ENCODE measurements around the gene ARHGAP26.

ARHGAP26 gene

DNA sequence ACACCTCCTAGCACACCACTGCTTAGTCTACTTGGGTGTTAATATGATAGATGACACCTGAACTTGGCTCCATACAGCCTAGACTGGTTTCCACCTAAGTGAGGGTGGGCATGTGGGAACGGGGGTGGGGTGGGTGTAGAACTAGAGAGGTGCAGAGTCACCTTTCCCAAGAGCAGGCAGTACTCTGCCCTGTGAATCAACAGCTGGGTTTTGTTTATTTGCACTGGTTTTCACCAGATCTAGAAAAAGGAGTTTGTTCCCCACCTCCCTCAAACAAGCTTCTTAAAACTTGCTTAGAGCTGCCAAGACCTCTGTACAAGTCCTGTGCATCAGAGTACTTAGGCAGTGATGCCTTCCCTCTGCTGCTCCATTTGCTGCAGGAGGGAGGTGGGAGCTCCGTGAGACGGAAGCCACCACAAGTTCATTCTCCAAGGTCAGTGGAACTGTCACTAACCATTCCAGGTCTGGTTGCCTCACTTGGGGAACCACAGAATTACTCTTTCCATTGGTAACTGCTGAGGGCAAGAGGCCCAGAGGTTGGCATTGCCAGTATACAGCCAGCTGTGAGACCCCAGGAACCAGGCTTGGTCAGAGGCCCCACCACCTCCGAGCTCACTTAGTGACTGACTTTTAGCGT is 469.8 kb downstream of the ARHGAP26 start:
- no peak overlapping the region for H3K27ac ChIP-seq (ENCODE audit: low read depth, low read length)
- no peaks in the 10 kb centered on the region for H3K9me3 ChIP-seq (ENCODE audit: control insufficient read depth, insufficient read depth, low read length)
- no peaks in the 10 kb centered on the region for H3F3A ChIP-seq (ENCODE audit: control insufficient read depth, insufficient read depth)
- H3K4me3 ChIP-seq (ENCODE audit: low read length), result no peak overlapping the region
- no peaks in the 10 kb centered on the region for H3K79me2 ChIP-seq (ENCODE audit: control insufficient read depth, low read length)
- no peaks in the 10 kb centered on the region for H3K27me3 ChIP-seq (ENCODE audit: control insufficient read depth, low read length)
- no peaks in the 10 kb centered on the region for H4K20me1 ChIP-seq (ENCODE audit: control insufficient read depth, insufficient read depth, low read depth, low read length)
- H3K9me2 ChIP-seq (replicated peaks; ENCODE audit: control insufficient read depth, low read length), result no peaks in the 10 kb centered on the region
- H3K36me3 ChIP-seq (ENCODE audit: control insufficient read depth, low read length), result no peaks in the 10 kb centered on the region
- no peaks in the 10 kb centered on the region for H3K4me1 ChIP-seq (ENCODE audit: control insufficient read depth, low read length)
- H3K4me2 ChIP-seq (ENCODE audit: low read length), result no peak overlapping the region
- no peak for TF ChIP-seq EZH2phosphoT487 (IDR thresholded peaks at IDR 0.05; ENCODE audit: borderline replicate concordance, low read length)
- no peak for TF ChIP-seq CTCF (IDR thresholded peaks at IDR 0.05; ENCODE audit: low read depth, low read length, poor library complexity, severe bottlenecking)

GRCh38 chr5:143241892-143242291 is 471.7 kb downstream of the ARHGAP26 start:
- TF ChIP-seq CTCF (IDR thresholded peaks at IDR 0.05; ENCODE audit: low read depth, low read length, poor library complexity, severe bottlenecking), result no peak
- no peak for TF ChIP-seq EZH2phosphoT487 (IDR thresholded peaks at IDR 0.05; ENCODE audit: borderline replicate concordance, low read length)

GRCh38 chr5:143243103-143243502 is 472.9 kb downstream of the ARHGAP26 start:
- Histone ChIP-seq H3K4me3 (ENCODE audit: low read length) (no peak overlapping the region), H3K4me1 (ENCODE audit: control insufficient read depth, low read length) (no peaks in the 10 kb centered on the region), H3K4me2 (ENCODE audit: low read length) (no peak overlapping the region), H3K27me3 (ENCODE audit: control insufficient read depth, low read length) (no peaks in the 10 kb centered on the region), H3K9me2 (replicated peaks; ENCODE audit: control insufficient read depth, low read length) (no peaks in the 10 kb centered on the region), H3K27ac (ENCODE audit: low read depth, low read length) (no peak overlapping the region), H3K79me2 (ENCODE audit: control insufficient read depth, low read length) (no peaks in the 10 kb centered on the region), H3F3A (ENCODE audit: control insufficient read depth, insufficient read depth) (no peaks in the 10 kb centered on the region), H3K9me3 (ENCODE audit: control insufficient read depth, insufficient read depth, low read length) (no peaks in the 10 kb centered on the region), H3K36me3 (ENCODE audit: control insufficient read depth, low read length) (no peaks in the 10 kb centered on the region), H4K20me1 (ENCODE audit: control insufficient read depth, insufficient read depth, low read depth, low read length) (no peaks in the 10 kb centered on the region)
- no peak for TF ChIP-seq EZH2phosphoT487 (IDR thresholded peaks at IDR 0.05; ENCODE audit: borderline replicate concordance, low read length)
- no peak for TF ChIP-seq CTCF (IDR thresholded peaks at IDR 0.05; ENCODE audit: low read depth, low read length, poor library complexity, severe bottlenecking)

More at GRCh38 chr5:143241892-143242291, 471.7 kb downstream of the ARHGAP26 start:
- Histone ChIP-seq H3K9me2 (replicated peaks; ENCODE audit: control insufficient read depth, low read length) (no peaks in the 10 kb centered on the region), H3K79me2 (ENCODE audit: control insufficient read depth, low read length) (no peaks in the 10 kb centered on the region), H3F3A (ENCODE audit: control insufficient read depth, insufficient read depth) (no peaks in the 10 kb centered on the region), H3K4me2 (ENCODE audit: low read length) (no peak overlapping the region), H3K9me3 (ENCODE audit: control insufficient read depth, insufficient read depth, low read length) (no peaks in the 10 kb centered on the region), H3K4me3 (ENCODE audit: low read length) (no peak overlapping the region), H4K20me1 (ENCODE audit: control insufficient read depth, insufficient read depth, low read depth, low read length) (no peaks in the 10 kb centered on the region), H3K27me3 (ENCODE audit: control insufficient read depth, low read length) (no peaks in the 10 kb centered on the region), H3K27ac (ENCODE audit: low read depth, low read length) (no peak overlapping the region), H3K4me1 (ENCODE audit: control insufficient read depth, low read length) (no peaks in the 10 kb centered on the region), H3K36me3 (ENCODE audit: control insufficient read depth, low read length) (no peaks in the 10 kb centered on the region)

All from DOHH2 (cell line).